ENCODE data around the gene TMEM156.

GRCh38 chr4:39044956-39045826 is 13.0 kb upstream of the TMEM156 start:
- TF ChIP-seq GATA2 (IDR thresholded peaks at IDR 0.05; ENCODE audit: low read depth, low read length) (no peak), GATA3 (IDR thresholded peaks at IDR 0.05; ENCODE audit: low read depth, low read length) (no peak)
